ENCODE data around the gene SLTM.
"Not testable (repeated sequence)": the region's sequence is repeated elsewhere in the genome, so short reads cannot be mapped to it uniquely, and the experiment has no call there.

The SLTM gene

DNA sequence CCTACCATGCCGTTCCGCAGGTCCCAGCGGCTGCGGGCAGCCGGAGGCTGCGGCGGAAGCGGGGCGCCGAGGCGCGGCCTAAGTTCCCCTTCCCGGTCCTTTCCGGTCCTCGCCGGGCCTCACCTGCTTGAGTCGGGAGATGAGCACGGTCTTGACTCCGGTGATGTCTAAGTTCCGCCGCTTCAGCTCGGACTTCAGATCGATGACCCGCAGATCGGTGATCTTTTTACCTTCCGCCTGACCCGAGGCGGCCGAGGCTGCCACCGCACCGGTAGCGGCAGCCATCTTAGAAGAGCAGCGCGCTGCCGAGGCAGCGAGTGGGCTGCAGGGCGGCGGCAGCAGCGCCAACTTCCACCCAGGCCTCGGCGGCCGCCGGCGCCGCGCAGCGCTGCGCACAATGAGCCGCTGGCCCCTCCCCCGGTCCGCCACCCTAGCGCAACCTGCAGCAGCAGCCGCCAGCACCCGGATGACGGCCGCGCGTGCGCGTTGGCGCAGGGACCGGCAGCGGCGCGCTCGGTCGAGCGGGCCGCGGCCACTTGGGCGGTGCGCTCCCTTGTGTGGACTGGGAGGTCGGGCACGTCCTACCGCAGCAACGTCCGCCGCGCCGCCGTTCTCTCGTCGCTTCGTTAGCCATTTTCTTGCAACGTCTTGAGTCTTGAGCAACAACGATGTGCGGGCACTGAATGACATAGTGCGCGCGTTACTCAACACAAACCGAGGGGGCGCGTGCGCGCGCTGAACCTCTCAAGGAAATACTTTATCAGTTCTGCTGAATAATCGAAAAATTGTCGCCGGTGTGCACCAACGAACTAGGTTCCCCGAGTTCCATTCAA is at the start of gene SLTM:
Gene SLTM (minus strand): TSS at position 399 of the 833 bp plus-strand sequence. CDS start 114 bp downstream, at position 285.
- peak; percentile 86 to 90 for DNase-seq (ENCODE audit: low read depth in 2 of 2)

DNA sequence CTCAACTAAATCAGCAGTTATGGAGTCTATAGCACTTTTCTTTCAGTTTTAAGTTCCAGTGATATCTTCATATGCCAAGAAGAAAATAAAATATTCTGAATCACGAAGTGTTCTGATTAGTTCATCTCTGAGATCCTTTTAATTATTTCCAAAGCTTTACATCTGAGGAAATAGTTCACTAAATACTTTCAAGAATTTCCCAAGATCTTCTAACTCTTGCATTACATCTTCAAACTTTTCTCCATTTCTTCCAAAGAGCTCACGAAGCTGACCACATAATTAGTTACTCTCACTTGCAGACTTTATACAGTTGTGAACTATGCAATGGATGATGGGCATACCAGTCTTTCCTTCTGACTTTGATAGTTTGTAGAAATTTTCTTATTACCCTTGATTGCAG is 49.8 kb upstream of the SLTM start:
- no peak for DNase-seq (ENCODE audit: low read depth in 2 of 2)

DNA sequence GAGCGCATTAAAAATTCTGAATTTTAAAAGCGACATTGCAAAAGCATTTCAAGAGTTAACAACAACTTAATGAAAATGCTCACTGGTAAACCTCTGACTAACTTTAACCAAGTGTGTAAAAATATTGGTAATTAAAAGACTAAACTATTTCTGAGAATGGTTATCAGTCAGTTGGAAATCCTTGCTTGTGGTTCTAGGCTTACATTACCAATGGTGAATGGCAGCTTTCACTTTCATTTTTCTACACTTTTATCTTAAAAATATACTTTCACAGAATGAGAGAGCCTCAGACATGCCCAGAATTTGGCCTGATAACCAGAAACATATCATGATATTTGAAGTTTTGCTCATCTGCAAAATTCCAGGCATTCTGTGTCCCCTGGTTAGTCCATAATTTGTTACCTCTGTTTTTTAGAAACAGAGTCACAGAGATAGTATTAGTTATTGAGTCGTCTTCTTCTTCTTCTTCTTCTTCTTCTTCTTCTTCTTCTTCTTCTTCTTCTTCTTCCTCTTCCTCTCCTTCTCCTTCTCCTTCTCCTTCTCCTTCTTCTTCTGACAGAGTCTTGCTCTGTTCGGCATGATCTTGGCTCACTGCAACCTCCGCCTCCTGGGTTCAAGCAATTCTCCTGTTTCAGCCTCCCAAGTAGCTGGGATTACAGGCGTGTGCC is 48.5 kb upstream of the SLTM start:
- DNase-seq (ENCODE audit: low read depth in 2 of 2) = no peak

DNA sequence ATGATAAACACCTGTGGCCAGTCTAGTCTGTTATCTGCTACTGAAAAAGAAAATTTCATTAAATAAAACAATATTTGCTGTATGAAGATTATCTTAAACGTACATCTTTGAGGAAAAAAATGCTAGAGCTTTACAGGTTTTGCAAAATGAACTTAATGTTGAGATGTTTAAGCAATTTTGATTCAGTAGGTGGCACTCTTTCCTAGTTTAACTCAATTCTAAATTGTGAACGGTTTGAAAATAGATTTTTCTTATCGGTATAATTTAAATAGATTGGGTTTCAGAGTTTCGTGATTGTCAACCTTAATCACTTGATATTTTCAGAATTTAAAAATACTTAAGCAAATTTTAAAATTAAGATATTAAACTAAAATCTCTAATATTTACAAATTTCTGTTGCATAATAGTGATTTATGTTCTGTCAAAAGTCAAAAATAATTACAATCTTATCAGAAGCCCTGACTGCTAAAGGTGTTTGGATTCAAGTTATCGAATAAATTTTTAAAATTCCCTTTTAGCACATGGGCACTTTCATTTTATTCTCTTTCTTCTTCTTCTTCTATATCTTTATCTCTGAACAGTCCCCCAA is 47.0 kb upstream of the SLTM start:
- no peak for DNase-seq (ENCODE audit: low read depth in 2 of 2)

DNA sequence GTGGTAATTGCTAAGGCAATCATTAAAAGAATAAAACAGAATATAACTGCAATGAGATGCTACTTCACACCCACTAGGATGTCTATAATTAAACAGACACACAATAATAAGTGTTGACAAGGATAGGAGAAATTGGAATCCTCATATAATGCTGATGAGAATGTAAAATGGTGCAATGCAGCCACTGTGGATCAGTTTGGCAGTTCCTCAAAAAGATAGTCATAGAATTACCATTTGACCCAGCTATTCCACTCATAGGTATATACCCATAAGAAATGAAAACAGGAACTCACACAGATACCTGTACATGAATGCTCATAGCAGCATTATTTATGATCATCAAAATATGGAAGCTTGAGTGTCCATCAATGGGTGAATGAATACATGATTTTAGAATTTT is 44.4 kb upstream of the SLTM start:
- no peak for DNase-seq (ENCODE audit: low read depth in 2 of 2)

DNA sequence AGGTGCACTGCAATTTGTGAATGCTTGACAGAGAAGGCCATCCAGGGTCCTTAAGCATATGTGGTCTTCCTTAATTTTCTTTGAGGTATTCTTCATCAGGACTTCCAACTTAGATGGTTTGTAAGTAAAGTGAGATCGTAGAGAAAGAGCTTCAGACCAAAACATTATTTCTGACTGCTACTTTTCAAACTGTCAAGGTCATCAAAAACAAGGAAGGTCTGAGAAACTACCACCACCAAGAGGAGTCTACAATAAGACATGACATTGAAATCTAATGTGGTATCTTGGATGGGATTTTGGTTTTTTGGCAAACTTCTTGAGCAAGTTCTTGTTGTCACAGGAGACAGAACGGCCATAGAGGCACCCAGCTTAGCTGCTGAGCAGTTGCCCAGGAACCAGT is 34.0 kb upstream of the SLTM start:
- DNase-seq (ENCODE audit: low read depth in 2 of 2) = no peak

DNA sequence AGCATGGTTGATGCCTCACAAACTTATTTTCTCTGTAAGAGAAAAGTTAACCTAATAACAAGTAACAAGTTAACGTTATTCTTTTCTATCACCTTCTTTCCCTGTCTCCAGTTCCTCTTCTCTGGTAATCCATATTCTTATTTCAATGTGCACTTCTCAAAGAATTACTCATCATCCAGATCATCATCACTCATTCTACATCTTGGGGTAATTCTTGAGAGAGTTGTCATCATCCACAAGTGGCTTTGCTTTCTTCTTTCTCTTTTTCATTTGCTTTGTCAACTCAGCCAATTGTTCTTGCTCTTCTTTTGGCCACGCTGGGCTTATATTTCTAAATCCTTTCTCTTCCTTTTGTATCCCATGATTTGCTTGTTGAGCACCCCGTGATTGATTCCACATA is 33.2 kb upstream of the SLTM start:
- DNase-seq (ENCODE audit: low read depth in 2 of 2) = no peak

DNA sequence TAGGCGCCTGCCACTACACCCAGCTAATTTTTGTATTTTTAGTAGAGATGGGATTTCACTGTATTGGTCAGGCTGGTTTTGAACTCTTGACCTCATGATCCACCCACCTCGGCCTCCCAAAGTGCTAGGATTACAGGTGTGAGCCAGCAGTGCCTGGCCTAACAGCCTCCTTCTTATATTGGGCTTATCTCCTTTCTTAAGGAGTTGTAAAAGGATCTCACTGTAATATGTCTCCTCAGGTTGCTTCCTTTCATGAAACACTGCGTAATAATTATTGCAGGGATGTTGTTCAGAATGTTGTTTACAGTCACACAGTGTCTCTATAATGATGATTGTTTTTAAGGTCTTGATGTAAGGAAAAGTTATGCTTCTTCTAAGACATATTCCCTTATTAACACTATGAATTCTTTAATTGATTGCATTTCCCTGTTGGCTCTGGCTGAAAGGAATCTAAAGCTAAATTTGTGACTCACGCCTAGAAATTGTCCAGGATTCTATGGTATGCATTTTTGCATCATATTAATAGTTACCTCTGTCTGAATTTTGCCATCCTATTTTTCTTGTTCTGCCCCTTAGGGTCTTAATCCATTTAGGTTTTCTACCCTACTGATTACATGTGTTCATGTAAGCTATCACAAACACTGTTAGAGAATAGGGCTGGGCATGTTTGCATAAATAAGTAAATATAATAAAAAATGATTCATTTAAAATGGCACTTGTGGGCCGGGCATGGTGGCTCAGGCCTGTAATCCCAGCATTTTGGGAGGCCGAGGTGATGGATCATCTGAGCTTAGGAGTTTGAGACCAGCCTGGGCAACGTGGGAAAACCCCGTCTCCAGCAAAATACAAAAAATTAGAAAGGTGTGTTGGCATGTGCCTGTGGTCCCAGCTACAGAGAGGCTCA is 29.4 kb upstream of the SLTM start:
- DNase-seq (ENCODE audit: low read depth in 2 of 2) = no peak

DNA sequence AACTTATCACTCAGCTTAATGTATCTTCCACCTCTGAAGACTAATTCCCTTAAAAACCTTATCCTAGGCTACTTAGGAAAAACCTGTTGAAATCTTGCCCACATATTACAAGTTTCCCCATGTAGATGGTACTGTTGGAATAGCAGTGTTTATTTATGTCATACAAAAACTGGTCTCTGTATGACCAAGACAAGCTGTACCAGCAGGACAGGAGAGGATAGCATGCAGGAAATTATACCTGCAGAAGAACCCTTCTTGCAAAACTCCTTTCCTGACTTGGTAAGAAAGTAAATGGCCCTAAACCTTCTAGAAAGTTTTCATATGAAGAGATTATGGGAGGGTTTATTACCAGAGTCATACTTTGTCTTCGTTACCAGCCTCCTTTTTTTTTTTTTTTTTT is 28.7 kb upstream of the SLTM start:
- no peak for DNase-seq (ENCODE audit: low read depth in 2 of 2)

DNA sequence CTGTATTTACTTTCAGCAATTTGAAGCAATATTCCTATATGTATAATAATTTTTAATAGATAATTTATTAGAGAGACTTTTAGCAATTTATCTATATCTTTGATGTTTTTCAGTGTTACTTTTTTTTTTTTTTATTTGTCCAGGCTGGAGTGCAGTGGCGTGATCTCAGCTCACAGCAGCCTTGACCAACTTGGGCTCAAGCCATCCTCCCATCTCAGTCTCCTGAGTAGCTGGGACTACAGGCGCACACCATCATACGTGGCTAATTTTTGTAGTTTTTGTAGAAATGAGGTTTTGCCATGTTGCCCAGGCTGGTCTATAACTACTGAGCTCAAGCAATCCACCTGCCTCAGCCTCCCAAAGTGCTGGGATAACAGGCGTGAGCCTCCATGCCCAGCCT is 25.3 kb upstream of the SLTM start:
- no peak for DNase-seq (ENCODE audit: low read depth in 2 of 2)

DNA sequence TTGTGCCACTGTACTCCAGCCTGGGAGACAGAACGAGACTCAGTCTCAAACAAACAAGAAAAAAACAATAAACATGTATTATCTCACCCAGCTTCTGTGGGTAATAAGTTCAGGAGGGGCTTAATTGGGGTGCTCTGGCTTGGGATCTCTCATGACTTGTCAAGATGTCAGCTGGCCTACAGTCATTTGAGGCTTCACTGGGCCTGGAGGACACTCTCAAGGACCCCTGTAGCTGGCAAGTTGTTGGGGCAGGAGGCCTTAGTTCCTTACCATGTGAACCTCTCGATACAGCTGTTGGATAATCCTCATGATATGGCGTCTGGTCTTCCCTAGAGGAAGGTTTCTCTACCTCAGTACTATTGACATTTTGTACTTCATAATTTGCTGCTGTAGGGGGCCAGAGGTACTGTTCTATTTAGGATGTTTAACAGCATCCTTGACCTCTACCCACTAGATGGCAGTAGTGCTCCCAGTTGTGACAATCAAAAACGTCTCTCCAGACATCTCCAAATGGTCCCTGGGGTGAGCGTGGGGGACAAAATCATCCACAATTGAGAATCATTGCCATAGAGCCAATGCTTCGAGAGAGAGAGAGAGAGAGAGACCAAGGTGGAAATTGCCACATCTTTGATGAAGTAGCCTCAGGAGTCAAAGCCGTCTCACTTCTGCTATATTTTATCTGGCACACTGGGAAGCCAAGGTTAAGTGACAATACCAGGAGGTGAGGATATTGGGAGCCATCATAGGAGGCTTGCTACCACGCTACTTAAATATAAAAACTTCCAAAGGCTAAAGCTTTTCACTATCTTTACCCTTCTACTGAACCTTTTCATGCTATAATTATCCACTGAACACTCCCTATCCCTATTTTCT is 23.9 kb upstream of the SLTM start:
- DNase-seq (ENCODE audit: low read depth in 2 of 2) = peak in 1 of 2 donors; percentile 36

DNA sequence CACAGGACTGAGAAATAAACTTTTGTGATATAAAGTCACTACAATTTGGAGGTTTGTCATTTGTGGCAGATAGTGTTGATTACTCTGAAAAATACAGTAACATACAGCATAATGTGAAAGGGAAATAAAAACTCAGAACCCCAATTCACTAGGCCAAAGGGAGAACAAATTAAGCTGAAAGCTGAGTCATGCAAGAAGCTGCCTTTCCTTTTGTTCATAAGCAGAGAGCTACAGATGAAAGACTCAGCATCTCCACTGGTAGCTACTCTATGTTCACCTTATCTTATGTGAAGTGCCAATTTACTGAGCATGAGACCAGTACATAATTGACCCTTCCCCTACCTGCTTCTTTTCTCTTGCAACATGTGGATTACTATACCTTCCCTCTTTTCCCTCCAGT is 19.3 kb upstream of the SLTM start:
- DNase-seq (ENCODE audit: low read depth in 2 of 2) = no peak

DNA sequence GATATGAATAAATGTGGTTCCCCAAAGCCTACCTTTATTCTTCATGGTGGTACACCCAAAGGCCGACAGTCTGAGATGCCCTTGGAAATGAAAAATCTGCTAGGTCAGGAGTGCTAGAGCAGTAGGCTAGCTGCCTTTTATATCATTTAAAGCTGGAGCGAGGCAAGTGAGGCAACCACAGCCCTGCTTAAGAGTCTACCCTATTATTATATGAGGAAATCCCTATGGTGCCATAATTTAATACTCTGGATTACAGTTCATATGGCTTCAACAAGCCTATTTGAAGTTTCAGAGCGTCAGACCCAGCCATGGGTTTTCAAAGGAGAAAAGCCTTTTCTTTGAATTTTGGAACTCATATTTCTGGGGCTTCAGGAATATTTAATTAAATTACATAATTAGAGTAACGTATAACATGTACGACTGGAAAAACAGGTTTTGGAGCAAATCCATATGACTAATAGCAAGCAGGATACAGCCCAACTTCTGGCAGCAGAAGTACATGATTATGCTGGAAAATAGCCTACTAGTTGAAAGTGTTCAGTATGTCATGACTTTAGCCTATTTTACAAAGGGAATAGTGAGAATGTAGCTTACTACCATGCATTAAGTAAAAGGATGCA is 18.0 kb upstream of the SLTM start:
- no peak for DNase-seq (ENCODE audit: low read depth in 2 of 2)

DNA sequence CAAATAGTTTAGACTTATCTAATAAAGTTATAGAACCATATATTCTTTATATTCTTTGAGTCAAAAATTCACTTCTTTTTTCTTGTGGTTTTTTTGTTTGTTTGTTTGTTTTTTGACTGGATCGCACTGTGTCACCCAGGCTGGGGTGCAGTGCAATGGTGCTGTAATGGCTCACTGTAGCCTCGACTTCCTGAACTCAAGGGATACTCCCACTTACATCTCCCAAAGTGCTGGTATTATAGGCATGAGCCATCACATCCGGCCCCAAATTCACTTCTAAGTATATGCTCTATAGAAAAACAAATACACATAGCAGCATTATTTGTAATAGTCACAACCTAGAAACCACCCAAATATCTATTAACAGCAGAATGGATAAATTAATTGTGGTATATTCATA is 13.7 kb upstream of the SLTM start:
- no peak for DNase-seq (ENCODE audit: low read depth in 2 of 2)

DNA sequence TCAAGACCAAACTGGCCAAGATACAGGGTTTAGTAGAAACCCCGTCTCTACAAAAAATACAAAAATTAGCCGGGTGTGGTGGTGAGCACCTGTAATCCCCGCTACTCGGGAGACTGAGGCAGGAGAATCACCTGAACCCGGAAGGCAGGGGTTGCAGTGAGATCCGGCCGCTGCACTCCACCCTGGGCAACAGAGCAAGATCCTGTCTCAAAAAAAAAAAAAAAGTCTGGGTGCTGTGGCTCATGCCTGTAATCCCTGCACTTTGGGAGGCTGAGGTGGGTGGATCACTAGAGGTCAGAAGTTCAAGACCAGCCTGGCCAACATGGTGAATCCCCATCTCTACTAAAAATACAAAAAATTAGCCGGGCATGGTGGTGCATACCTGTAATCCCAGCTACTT is 1.5 kb upstream of the SLTM start:
- DNase-seq (ENCODE audit: low read depth in 2 of 2) = not testable (repeated sequence)

DNA sequence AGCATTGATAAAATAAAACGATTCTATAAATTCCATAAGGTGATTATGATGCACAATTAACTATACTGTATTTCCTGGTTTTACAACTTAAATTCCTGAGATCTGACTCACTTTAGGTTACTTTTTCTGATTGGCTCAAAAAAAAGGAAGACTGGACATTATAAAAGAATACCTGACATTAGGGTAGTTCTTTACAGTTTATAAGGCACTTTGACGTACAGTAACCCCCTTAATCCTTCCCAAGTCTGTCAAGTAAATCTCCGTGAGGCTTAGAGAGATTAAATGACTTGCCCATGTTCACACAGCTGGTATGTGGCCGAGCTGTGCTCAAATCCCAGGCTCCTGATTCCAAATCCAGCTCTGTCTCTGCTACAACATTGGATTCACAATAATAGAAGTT is 1.0 kb upstream of the SLTM start:
- DNase-seq (ENCODE audit: low read depth in 2 of 2) = no peak

DNA sequence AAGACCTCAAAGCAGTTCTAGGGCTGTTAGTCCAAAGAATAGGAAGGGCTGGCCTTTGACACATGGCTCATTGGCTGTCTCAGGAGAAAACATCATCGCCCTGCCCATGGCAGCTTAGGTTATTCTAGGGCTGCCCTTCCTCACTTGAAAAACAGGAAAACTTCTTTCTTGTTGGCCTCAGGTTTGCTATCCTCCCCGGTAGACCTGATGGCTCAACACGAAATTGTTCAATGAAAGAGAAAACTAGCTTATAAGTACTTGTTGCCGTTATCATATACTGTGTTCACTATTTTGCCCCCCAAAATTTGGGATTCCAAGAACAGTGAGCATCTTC is 602 bp upstream of the SLTM start:
- no peak for DNase-seq (ENCODE audit: low read depth in 2 of 2)

DNA sequence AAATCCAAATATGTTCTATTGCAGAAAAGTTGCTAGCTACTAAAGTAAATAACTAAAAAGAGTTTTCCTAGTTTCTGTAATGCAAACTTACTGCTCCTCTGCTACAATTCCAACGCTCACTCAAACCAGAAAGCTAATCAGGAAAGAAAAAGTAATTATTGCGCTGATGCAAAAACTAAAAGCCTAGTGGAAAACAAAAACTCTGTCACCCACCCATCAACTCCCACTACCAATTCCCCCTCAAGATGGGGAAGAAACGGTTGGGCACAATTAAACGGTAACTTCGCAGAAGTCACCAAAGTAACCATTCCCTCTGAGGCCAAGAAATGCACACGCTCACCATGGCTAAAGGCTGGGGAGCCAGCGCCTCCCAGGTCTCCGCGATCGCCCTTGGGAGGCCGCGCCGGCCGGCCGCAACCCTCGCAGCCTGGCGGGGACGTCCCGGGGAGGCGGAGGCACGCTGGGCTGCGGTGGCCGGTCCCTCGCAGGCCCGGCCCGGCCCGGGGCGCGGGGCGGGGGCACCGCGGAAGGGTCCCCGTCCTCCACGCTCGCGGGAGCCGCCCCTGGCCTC is 684 bp downstream of the SLTM start:
- DNase-seq (ENCODE audit: low read depth in 2 of 2) = no peak

DNA sequence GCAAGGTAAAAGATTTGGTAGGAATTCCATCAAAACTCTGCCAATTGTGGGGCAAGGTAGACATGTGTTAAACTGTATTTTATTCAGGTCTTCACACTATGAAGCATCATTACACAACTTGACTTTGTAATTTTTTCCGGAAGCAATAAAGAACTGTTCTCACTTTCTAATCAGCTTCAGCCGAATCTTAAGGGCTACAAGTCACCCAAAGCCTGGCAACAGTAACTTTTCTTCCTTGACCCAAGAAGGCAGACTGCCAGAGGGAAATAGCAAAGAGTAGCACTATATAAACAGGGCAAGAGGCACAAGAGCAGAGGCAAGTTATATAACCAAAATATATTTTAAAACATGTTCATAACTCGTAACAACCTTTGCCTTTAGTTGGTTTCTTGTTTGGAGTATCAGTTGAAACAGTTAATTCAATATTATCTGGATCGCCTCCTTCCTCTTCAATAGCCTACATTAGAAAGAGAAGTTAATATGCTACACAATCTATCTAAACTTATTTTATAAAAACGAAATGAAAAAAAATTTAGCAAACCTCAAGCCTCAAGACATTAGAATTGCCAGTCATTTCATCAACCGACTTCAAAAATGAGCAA is 1.4 kb downstream of the SLTM start:
- DNase-seq (ENCODE audit: low read depth in 2 of 2) = no peak

DNA sequence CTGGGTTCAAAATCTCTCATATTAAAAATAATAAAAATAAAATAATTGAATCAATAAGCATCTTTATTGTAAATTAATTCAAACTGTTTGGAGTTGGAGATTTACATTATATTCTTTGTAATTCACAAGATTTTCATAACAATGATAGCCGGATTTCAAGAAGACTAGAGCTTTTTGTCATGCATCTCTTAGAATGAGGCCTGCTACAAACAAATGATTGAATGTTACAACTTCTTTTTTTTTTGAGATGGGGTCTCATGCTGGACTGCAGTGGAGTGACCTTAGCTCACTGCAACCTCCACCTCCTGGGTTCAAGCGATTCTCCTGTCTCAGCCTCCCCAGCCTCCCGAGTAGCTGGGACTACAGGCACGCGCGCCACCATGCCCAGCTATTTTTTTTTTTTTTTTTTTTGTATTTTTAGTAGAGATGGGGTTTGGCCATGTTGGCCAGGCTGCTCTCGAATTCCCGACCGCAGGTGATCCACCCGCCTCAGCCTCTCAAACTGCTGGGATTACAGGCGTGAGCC is 3.5 kb downstream of the SLTM start:
- no peak for DNase-seq (ENCODE audit: low read depth in 2 of 2)

Measured in stimulated activated CD8-positive, alpha-beta memory T cell treated with anti-CD3 and anti-CD28 coated beads, Interleukin-15, amount 100 ng/mL, for 4 hours (primary cell).